Transverse colon (tissue), 4 donors: ENCODE results near the gene JPT1. TPM values are rescaled to one million over a fixed set of nuclear protein-coding genes. Genes with fewer than 3 reads are reported as not detected.
"Not testable (repeated sequence)": the region's sequence is repeated elsewhere in the genome, so short reads cannot be mapped to it uniquely, and the experiment has no call there.

Experiments
- DNase-seq: peaks from one replicate; pipeline ENCODE4 v3.0.0-alpha.2; 2019
- H3K27ac ChIP-seq, 4 donors: fragments of 200-600 bp; sonication (generic); 2 replicates each; pipeline ENCODE4 v1.5.1; 2016 to 2018; ENCODE audit warnings: inconsistent platforms in 4 of 4
- H3K27me3 ChIP-seq: fragments of 200-600 bp; sonication (generic); 2 replicates; pipeline ENCODE4 v1.5.1; 2017; ENCODE audit warnings: inconsistent platforms
- H3K36me3 ChIP-seq, 4 donors: fragments of 200-600 bp; sonication (generic); 2 replicates each; pipeline ENCODE4 v1.5.1; 2017 to 2019; ENCODE audit warnings: inconsistent platforms in 4 of 4
- H3K4me1 ChIP-seq, 4 donors: fragments of 200-600 bp; sonication (generic); 2 replicates each; pipeline ENCODE4 v1.5.1; 2017 to 2020; ENCODE audit warnings: inconsistent platforms in 4 of 4
- H3K4me3 ChIP-seq, 4 donors: fragments of 200-600 bp; sonication (generic); 1 replicate in 1 of 4; 2 replicates in 3 of 4; pipeline versions ENCODE4 v1.5.1 to v1.6.1; 2017 to 2019; ENCODE audit warnings: inconsistent platforms in 4 of 4
- H3K9me3 ChIP-seq, 2 donors: fragments of 200-600 bp; sonication (generic); 2 replicates each; pipeline ENCODE4 v1.5.1; 2017 to 2019; ENCODE audit warnings: inconsistent platforms in 2 of 2
- EP300 ChIP-seq: sonication (generic); formaldehyde crosslinking; IDR thresholded peaks from one replicate; pipeline ENCODE4 v1.6.1; 2017; ENCODE audit warnings: antibody characterized with exemption, low read depth
- POLR2A ChIP-seq: fragments of 450-650 bp; IDR thresholded peaks from one replicate; pipeline ENCODE4 v1.6.1; 2016; ENCODE audit warnings: antibody characterized with exemption, mild to moderate bottlenecking, moderate library complexity
- POLR2AphosphoS5 ChIP-seq, 3 donors: sonication (generic); formaldehyde crosslinking; IDR thresholded peaks; one replicate each; pipeline ENCODE4 v1.6.1; 2016; ENCODE audit warnings: antibody characterized with exemption in 3 of 3
- WGBS, 2 donors: methylation state at CpG; one replicate each; pipeline ENCODE4 v1.1.5; 2018; ENCODE audit warnings: low coverage in 1 of 2; 5-methylcytosine and 5-hydroxymethylcytosine counted together
- in situ Hi-C, 4 donors: fragments of 200-750 bp; cut with MboI; loops; one replicate each; pipeline versions ENCODE4 v1.15.0 to v1.15.1; 2017; ENCODE audit warnings: low sequenced_read_pairs in 3 of 4, low pct_ligation_motif_present in 1 of 4, low pct_unique_long_range_greater_than_20kb in 1 of 4
- intact Hi-C: fragments of 100-400 bp; cut with DNase I; formaldehyde crosslinking; loops from one replicate; pipeline ENCODE4 v1.15.1; 2023; ENCODE audit warnings: low total_unique reads
- total RNA-seq, 4 donors: library from RNA; depleted of rRNA; stranded (reverse); fragments of >200 nt; gene quantifications; one replicate each; pipeline ENCODE4 v1.1.0, GENCODE V29; 2016
- TF ChIP-seq, protein P1 (sequence below), 5 experiments: fragments of 200-600 bp in 3 of 5; fragments of 450-650 bp in 2 of 5; sonication (generic) in 3 of 5; IDR thresholded peaks; 1 replicate in 2 of 5; 2 replicates in 3 of 5; pipeline ENCODE4 v1.5.1; 2016 to 2017; ENCODE audit warnings: antibody characterized with exemption in 5 of 5, inconsistent platforms in 3 of 5, mild to moderate bottlenecking in 2 of 5, moderate library complexity in 1 of 5

The JPT1 gene
- total RNA-seq, 4 donors from 2014 or later = 61.7 to 293 (median 219) TPM

DNA sequence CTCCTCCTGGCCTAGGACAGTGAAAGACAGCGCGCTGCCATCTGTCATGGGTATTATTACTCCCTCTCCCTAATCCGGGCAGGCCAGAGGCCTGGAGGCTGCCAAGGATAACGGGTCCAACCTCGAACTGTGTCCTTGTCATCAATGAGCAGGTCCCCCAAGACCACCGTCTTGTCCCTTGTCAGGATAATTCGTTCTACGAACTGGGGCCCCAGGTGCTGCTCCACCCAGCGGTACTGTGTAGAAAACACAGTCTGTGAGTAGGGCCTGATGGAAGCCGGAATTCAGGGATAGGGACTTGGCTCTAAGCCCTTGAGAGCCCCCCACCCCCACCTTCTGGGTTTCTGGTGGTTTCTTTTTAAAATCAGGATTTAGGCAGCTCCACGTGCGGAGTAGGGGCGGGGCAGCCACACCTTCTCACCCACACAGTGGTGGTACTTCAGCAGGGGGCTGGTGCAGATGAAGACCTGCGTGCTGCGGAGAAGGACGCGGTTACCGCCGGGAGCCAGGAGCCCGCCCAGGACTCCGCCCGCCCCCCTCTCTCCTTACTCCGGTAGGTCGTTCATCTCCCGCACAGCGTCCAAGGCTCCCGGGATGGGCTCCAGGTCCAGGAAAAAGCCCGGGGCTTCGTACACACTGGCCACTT lies 23.6 kb downstream of the JPT1 start:
- no peaks in the 10 kb centered on the region for H3K9me3 ChIP-seq
- H3K36me3 ChIP-seq = no peaks in the 10 kb centered on the region
- H3K4me1 ChIP-seq = peaks cover 0 to 53% (median 24%) of the 10 kb centered on the region in 4 donors
- no peaks in the 10 kb centered on the region for H3K27me3 ChIP-seq
- in situ Hi-C loops (no loop called here), intact Hi-C loops (no loop called here)
- peak; percentile 62 for DNase-seq
- peak overlapping the region; percentile 34 to 94 (median 77) for H3K4me3 ChIP-seq
- WGBS, 2 donors = 11% methylated on average over 29 of the region's 29 CpGs; no CpG with 5 or more reads in 1 of the 2 donors
- H3K27ac ChIP-seq = peak overlapping the region; percentile 90 to 98 (median 95)
- TF ChIP-seq, protein P1, sequence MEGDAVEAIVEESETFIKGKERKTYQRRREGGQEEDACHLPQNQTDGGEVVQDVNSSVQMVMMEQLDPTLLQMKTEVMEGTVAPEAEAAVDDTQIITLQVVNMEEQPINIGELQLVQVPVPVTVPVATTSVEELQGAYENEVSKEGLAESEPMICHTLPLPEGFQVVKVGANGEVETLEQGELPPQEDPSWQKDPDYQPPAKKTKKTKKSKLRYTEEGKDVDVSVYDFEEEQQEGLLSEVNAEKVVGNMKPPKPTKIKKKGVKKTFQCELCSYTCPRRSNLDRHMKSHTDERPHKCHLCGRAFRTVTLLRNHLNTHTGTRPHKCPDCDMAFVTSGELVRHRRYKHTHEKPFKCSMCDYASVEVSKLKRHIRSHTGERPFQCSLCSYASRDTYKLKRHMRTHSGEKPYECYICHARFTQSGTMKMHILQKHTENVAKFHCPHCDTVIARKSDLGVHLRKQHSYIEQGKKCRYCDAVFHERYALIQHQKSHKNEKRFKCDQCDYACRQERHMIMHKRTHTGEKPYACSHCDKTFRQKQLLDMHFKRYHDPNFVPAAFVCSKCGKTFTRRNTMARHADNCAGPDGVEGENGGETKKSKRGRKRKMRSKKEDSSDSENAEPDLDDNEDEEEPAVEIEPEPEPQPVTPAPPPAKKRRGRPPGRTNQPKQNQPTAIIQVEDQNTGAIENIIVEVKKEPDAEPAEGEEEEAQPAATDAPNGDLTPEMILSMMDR (IDR thresholded peaks at IDR 0.05) = peak; percentile 22 to 67 (median 57)
- no peak for TF ChIP-seq POLR2A
- no peak for TF ChIP-seq EP300
- TF ChIP-seq POLR2AphosphoS5 (IDR thresholded peaks at IDR 0.05) = no peak

DNA sequence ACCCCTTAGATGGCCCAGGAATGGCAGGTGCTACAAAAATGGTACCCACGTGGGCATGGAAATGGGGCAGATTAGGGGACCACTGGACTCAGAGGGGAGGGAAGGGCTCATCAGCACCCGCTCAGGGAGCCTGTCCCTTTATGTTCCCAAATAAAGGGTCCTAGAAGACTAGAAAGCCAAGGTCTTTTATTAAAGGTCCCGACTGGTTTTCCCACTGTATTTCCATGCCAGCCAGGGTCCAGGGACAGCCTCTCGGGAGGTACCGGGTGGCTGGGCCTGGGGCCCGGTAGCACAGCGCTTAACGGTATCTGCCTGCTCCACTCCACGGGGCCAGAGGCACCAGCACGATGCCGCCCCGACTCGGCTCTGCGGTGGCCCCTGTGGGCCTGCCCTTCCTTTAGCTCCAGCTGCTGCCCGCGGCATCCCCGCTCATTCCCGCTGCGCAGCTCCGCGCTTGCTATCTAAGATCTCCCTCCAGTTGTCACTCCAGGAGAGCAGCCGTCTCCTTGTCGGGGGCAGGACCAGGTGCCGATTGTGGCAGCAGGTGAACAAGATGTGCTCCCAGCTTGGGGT lies 24.2 kb downstream of the JPT1 start:
- intact Hi-C loops = no loop called here
- WGBS, 2 donors = 80% methylated on average over 18 of the region's 24 CpGs; no CpG with 5 or more reads in 1 of the 2 donors

DNA sequence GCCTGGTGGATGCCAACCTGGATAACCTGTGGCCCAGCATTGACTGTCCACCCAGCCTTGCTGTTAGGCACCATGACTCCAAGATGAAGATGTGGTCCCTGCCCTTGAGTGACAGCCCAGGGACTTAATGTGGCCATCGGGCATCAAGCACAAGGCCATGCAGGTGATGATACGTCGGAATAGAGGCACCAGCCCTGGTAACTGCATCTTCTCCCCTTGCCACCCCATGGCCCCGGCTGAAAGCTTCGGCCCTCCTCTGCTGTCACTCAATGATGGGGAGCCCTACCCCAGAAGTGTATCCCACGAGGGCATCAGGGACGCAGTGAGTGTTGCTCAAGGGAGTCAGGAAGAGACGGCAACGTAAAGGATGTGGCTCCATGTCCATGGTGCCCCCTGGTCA lies 24.7 kb downstream of the JPT1 start:
- in situ Hi-C loops (no loop called here), intact Hi-C loops (no loop called here)
- DNase-seq = no peak
- Histone ChIP-seq H3K9me3 (no peaks in the 10 kb centered on the region), H3K4me1 (peaks cover 7 to 65% (median 33%) of the 10 kb centered on the region in 4 donors), H3K27me3 (no peaks in the 10 kb centered on the region), H3K36me3 (no peaks in the 10 kb centered on the region), H3K27ac (peak overlapping the region in 3 of 4 donors; percentile 54 to 97 (median 93)), H3K4me3 (no peak overlapping the region)
- TF ChIP-seq POLR2AphosphoS5 (IDR thresholded peaks at IDR 0.05) (no peak), POLR2A (no peak), EP300 (no peak)
- TF ChIP-seq, protein P1 (IDR thresholded peaks at IDR 0.05) = no peak
- WGBS, 2 donors = 96% methylated on average over 8 of the region's 9 CpGs; no CpG with 5 or more reads in 1 of the 2 donors

More for the DNA sequence above, 24.2 kb downstream of the JPT1 start:
- DNase-seq = no peak
- no peak for TF ChIP-seq POLR2A
- TF ChIP-seq EP300 = no peak
- no peaks in the 10 kb centered on the region for H3K9me3 ChIP-seq
- H3K27ac ChIP-seq = peak overlapping the region; percentile 90 to 98 (median 95)
- H3K4me1 ChIP-seq = peaks cover 1 to 59% (median 27%) of the 10 kb centered on the region in 4 donors
- H3K36me3 ChIP-seq = no peaks in the 10 kb centered on the region
- peak overlapping the region in 3 of 4 donors; percentile 73 to 94 (median 81) for H3K4me3 ChIP-seq
- no peaks in the 10 kb centered on the region for H3K27me3 ChIP-seq
- in situ Hi-C loops = no loop called here

DNA sequence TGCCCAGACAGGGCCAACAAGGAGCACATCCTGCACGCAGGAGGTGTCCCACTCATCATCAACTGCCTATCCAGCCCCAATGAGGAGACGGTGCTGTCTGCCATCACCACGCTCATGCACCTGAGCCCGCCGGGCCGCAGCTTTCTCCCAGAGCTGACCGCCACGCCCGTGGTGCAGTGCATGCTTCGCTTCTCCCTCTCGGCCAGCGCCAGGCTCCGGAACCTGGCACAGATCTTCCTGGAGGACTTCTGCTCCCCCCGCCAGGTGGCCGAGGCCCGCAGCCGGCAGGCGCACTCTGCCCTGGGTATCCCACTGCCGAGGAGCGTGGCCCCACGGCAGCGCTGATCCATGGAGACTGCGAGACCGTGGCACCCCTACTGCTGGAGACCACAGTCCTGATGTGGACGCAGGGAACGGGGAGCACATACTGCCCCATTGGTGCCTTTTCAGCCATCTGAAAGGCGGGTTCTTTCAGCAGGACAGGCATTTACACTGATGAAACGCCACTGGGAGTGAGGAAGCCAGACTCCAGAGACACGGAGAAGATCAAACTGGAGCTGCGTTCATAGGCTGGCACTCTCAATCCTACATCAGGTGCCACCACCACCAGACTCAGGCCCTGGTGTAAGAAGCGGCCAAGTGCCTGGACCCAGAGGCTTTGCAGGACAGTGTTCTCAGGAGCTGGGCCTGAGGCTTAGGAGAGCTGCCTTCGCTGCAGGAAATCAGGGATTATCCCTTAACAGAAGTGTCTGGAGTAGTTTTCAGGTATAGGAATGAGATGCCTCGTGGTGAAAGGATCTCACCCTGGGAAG lies 25.4 kb downstream of the JPT1 start:
- peaks cover 10 to 69% (median 38%) of the 10 kb centered on the region in 4 donors for H3K4me1 ChIP-seq
- H3K27ac ChIP-seq = peak overlapping the region; percentile 54 to 97 (median 72)
- intact Hi-C loops (no loop called here), in situ Hi-C loops (no loop called here)
- no peak overlapping the region for H3K4me3 ChIP-seq
- no peaks in the 10 kb centered on the region for H3K27me3 ChIP-seq
- H3K9me3 ChIP-seq = no peaks in the 10 kb centered on the region
- DNase-seq = no peak
- 89% methylated on average over 21 of the region's 33 CpGs; no CpG with 5 or more reads in 1 of the 2 donors for WGBS, 2 donors
- no peaks in the 10 kb centered on the region for H3K36me3 ChIP-seq
- TF ChIP-seq, protein P1 (IDR thresholded peaks at IDR 0.05) = no peak
- TF ChIP-seq POLR2AphosphoS5 (IDR thresholded peaks at IDR 0.05) = no peak
- no peak for TF ChIP-seq EP300
- no peak for TF ChIP-seq POLR2A

DNA sequence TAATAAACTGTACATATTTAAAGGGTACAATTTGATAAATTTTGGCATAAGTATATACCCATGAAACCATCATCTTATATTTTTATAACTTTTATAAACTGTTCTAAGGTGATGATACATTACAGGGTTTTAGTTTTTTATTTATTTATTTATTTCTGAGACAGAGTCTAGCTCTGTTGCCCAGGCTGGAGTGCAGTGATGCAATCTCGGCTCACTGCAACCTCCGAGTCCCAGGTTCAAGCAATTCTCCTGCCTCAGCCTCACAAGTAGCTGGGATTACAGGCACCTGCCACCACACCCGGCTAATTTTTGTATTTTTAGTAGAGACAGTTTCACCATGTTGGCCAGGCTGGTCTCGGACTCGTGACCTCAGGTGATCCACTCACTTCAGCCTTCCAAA lies 26.4 kb downstream of the JPT1 start:
- in situ Hi-C loops, H3K27me3 ChIP-seq, H3K36me3 ChIP-seq, H3K9me3 ChIP-seq, H3K4me3 ChIP-seq, intact Hi-C loops: not testable (repeated sequence)
- Histone ChIP-seq H3K27ac (peak overlapping the region; percentile 54 to 97 (median 72)), H3K4me1 (peaks cover 10 to 79% (median 40%) of the 10 kb centered on the region in 4 donors)
- peak; percentile 38 for DNase-seq
- 59 to 68% methylated on average over 5 of the region's 5 CpGs for whole genome bisulfite sequencing, 2 donors
